GOT3 (cell line): ENCODE measurements around the gene GLT8D2.

Experiments
- DNase-seq: peaks from one replicate; lab custom pipeline; 2025; ENCODE audit warnings: mixed read lengths; lab: John Stamatoyannopoulos, UW

GLT8D2 gene

GRCh38 chr12:104049903-104050356, at the start of gene GLT8D2:
GLT8D2 (minus strand) TSS chr12:104050187; CDS start chr12:104019648, 30,539 bp downstream.
- no peak for DNase-seq

- DNase-seq, result no peak
Measured at GRCh38 chr12:104097954-104098353, 48.0 kb upstream of the GLT8D2 start.

GRCh38 chr12:104095289-104095688, 45.3 kb upstream of the GLT8D2 start:
- DNase-seq, result no peak

GRCh38 chr12:104094284-104094683, 44.3 kb upstream of the GLT8D2 start:
- DNase-seq, result no peak

- DNase-seq, result no peak
Measured at GRCh38 chr12:104091136-104091535, 41.1 kb upstream of the GLT8D2 start.

- no peak for DNase-seq
Measured at GRCh38 chr12:104090685-104091084, 40.7 kb upstream of the GLT8D2 start.

GRCh38 chr12:104083769-104084475, 33.9 kb upstream of the GLT8D2 start:
- no peak for DNase-seq

- DNase-seq, result no peak
Measured at GRCh38 chr12:104080764-104081163, 30.8 kb upstream of the GLT8D2 start.

GRCh38 chr12:104079024-104079423, 29.0 kb upstream of the GLT8D2 start:
- no peak for DNase-seq

GRCh38 chr12:104073699-104074098, 23.7 kb upstream of the GLT8D2 start:
- DNase-seq, result no peak

GRCh38 chr12:104072099-104072498, 22.1 kb upstream of the GLT8D2 start:
- DNase-seq, result no peak

GRCh38 chr12:104064842-104065427, 14.9 kb upstream of the GLT8D2 start:
- no peak for DNase-seq

GRCh38 chr12:104064031-104064841, 14.2 kb upstream of the GLT8D2 start, which contains the start of gene HCFC2:
HCFC2 (plus strand) TSS chr12:104064531; CDS start chr12:104064561, 30 bp downstream.
- DNase-seq, result peak; percentile 40

- no peak for DNase-seq
Measured at GRCh38 chr12:104063712-104064030, 13.7 kb upstream of the GLT8D2 start.

- DNase-seq, result no peak
Measured at GRCh38 chr12:104060791-104061190, 10.8 kb upstream of the GLT8D2 start.

- DNase-seq, result no peak
Measured at GRCh38 chr12:104059963-104060362, 10.0 kb upstream of the GLT8D2 start.

- DNase-seq, result no peak
Measured at GRCh38 chr12:104058802-104059201, 8.8 kb upstream of the GLT8D2 start.

GRCh38 chr12:104057771-104058197, 7.8 kb upstream of the GLT8D2 start:
- DNase-seq, result no peak

GRCh38 chr12:104056419-104056972, 6.5 kb upstream of the GLT8D2 start:
- DNase-seq, result no peak

- no peak for DNase-seq
Measured at GRCh38 chr12:104055686-104056388, 5.8 kb upstream of the GLT8D2 start.

- DNase-seq, result no peak
Measured at GRCh38 chr12:104054681-104055346, 4.8 kb upstream of the GLT8D2 start.
